GM04504 (cell line): Measurements from ENCODE around the gene CLCF1.
A peak's percentile ranks its signal among the peaks of the same experiment; 100 is the strongest.
"Not testable (repeated sequence)": the region's sequence is repeated elsewhere in the genome, so short reads cannot be mapped to it uniquely, and the experiment has no call there.

Experiments used
- DNase-seq: peaks from one replicate; pipeline ENCODE4 v3.0.0-alpha.2; 2012; ENCODE audit warnings: low read depth

The CLCF1 gene

GRCh38 chr11:67322049-67322448 lies 51.3 kb downstream of the CLCF1 start:
- no peak for DNase-seq

GRCh38 chr11:67321313-67321871 lies 52.0 kb downstream of the CLCF1 start:
- no peak for DNase-seq

DNA sequence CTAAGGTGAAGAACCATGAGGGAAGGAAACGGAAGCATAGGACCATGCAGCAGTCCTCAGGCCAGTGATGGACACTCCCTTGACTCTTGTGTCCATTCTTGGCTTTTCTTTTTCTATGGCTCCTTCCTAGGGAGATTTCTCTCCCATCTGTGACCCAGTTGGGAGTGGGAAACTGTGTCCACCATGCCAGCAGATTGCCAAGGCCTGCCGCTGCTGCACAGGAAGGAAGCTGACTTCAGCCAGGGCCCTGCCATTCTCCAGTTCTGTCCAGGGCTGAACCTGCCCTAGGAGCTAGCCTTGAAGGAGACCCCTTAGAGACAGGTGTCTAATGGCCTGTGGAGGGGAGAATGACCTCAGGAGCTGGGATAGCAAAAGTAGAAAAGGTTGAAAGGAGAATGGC lies 52.7 kb downstream of the CLCF1 start:
- no peak for DNase-seq

GRCh38 chr11:67320011-67320410 lies 53.4 kb downstream of the CLCF1 start:
- no peak for DNase-seq

- DNase-seq: not testable (repeated sequence)
These were observed 54.5 kb downstream of the CLCF1 start for GRCh38 chr11:67318876-67319275.

DNA sequence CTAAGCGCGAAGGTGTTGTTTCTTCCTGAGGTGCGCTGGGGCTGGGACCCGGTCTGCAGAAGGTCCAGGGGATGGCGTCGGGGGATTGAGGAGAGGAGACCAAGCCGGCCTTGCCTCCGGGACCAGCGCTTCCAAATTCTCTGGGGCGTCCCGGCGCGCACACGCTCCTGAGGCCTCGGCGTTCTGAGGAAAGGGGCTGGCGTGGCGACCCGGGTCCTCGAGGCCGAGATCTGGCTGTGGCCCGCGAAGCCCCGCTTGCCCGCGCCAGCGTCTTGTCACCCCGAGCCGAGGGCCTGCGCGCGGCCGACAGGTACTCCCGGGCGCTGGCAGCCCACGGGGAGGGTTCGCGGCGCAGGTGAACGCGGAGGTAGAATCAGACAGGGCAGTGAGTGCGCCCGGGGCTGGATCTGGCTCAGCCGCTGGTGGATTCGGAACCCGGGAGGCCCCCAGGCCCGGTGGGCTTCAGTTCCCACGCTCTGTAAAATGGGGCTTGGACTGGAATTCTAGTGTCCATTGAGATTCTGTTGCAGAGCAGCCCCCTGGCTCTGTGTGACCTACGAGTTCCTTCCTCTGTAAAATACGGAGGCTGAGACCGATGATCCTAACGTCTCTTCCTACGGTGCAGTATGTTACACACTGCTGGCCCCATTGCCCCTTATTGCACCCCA lies 55.4 kb downstream of the CLCF1 start:
- no peak for DNase-seq

DNA sequence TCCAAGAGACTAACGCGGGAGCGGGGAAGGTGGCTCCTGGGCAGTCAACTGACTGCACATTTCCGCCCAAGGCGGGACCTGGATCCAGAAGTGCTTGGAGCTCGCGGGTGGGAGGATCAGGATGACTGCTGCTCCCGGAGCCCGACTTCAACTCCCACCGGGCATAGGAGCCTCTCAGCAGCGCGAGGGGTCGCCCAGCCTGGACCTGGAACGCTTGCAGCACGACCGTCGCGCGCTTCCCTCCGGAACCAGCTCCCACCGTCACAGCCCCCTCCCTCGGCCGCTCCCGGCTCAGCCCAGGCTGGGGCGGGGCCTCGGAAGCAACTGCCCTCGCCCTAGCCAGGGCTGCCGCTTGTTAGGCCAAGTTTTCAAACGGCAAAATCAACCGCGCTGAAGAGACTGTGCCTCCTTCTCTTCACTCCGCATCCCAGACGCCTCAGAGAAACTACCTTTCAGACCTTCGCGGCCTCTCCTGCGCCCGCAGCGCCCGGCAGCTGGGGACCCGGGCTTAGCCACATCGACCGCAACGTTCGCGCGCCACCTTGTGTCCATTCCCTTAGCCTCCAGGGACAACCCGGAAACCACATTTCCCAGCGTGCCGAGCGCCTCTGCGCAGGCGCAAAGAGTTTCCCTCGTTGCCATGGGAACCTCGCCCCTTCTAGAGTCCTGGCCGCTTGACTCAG lies 56.1 kb downstream of the CLCF1 start:
- peak; percentile 84 for DNase-seq

DNA sequence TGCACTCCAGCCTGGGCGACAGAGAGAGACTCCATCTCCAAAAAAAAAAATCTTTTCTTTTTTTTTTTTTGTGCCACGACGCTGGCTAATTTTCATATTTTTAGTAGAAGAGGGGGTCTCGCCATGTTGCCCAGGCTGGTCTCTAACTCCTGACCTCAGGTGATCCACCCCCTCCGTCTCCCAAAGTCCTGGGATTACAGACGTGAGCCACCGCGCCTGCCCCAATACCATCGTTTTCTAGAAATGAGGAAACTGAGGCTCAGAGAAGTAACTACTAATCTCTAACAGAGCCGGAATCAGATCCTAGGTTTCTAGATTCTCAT lies 56.6 kb downstream of the CLCF1 start:
- DNase-seq: no peak

GRCh38 chr11:67315325-67315909 lies 58.0 kb downstream of the CLCF1 start:
- no peak for DNase-seq

- DNase-seq: no peak
These were observed 59.2 kb downstream of the CLCF1 start for GRCh38 chr11:67314218-67314617.
